Chondrocyte (in vitro differentiated cells): ENCODE measurements around the gene BLOC1S6. TPM values are rescaled to one million over a fixed set of nuclear protein-coding genes. Genes with fewer than 3 reads are reported as not detected.
"Not testable (repeated sequence)": the region's sequence is repeated elsewhere in the genome, so short reads cannot be mapped to it uniquely, and the experiment has no call there.

Experiments used
- DNase-seq: peaks from one replicate; pipeline ENCODE4 v3.0.0; 2021; ENCODE audit warnings: mixed read lengths, low spot score
- H3K27ac Mint-ChIP-seq: one replicate; pipeline ENCODE4 v1.8.0; 2021; ENCODE audit warnings: mild to moderate bottlenecking, moderate library complexity, mixed read lengths; ENCODE audit not compliant: unreplicated experiment
- H3K27me3 Mint-ChIP-seq: 2 replicates; pipeline ENCODE4 v1.8.0; 2021; ENCODE audit warnings: low read depth, mixed read lengths
- H3K36me3 Mint-ChIP-seq: 2 replicates; pipeline ENCODE4 v1.8.0; 2021; ENCODE audit warnings: low read depth, mixed read lengths
- H3K4me1 Mint-ChIP-seq: 2 replicates; pipeline ENCODE4 v1.8.0; 2021; ENCODE audit warnings: low read depth, mild to moderate bottlenecking, mixed read lengths
- H3K4me3 Mint-ChIP-seq: one replicate; pipeline ENCODE4 v1.8.0; 2021; ENCODE audit warnings: mild to moderate bottlenecking, moderate library complexity, mixed read lengths; ENCODE audit not compliant: unreplicated experiment
- H3K9me3 Mint-ChIP-seq: 2 replicates; pipeline ENCODE4 v1.8.0; 2021; ENCODE audit warnings: low read depth, mixed read lengths
- CTCF ChIP-seq: fragments of 200-600 bp; sonication (generic); IDR thresholded peaks from 2 replicates; pipeline ENCODE4 v1.5.0; 2021; ENCODE audit warnings: antibody characterized with exemption, mild to moderate bottlenecking, moderate library complexity
- total RNA-seq: library from RNA; stranded (reverse); gene quantifications from 3 replicates; pipeline ENCODE4 v1.2.1, GENCODE V29; 2021

Gene BLOC1S6
- total RNA-seq, 1 donor from 2014 or later = 51.4 TPM

- TF ChIP-seq CTCF = no peak
- Mint-ChIP-seq H3K27me3 (no peaks in the 10 kb centered on the region), H3K9me3 (peaks cover 3% of the 10 kb centered on the region), H3K4me1 (peaks cover 36% of the 10 kb centered on the region), H3K27ac (no peak overlapping the region), H3K4me3 (no peak overlapping the region), H3K36me3 (no peaks in the 10 kb centered on the region)
- no peak for DNase-seq
Measured at GRCh38 chr15:45647828-45648227, 60.6 kb downstream of the BLOC1S6 start.

- Mint-ChIP-seq H3K27ac (peak overlapping the region; percentile 49), H3K9me3 (peaks cover 3% of the 10 kb centered on the region), H3K4me1 (peaks cover 32% of the 10 kb centered on the region), H3K27me3 (no peaks in the 10 kb centered on the region), H3K4me3 (no peak overlapping the region), H3K36me3 (no peaks in the 10 kb centered on the region)
- TF ChIP-seq CTCF = no peak
- no peak for DNase-seq
Measured at GRCh38 chr15:45648521-45649200, 61.5 kb downstream of the BLOC1S6 start.

DNA sequence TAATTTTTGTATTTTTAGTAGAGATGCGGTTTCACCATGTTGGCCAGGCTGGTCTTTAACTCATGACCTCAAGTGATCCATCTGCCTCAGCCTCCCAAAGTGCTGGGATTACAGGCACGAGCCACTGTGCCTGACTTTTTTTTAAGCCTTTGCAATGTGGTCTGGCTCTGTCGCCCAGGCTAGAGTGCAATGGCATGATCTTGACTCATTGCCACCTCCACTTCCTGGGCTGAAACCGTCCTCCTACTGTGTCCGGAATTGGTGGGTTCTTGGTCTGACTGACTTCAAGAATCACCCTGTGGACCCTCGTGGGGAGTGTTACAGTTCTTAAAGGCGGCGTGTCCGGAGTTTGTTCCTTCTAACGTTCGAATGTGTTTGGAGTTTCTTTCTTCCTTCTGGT is 62.8 kb downstream of the BLOC1S6 start:
- H3K4me3 Mint-ChIP-seq, H3K36me3 Mint-ChIP-seq, DNase-seq, H3K27me3 Mint-ChIP-seq, H3K9me3 Mint-ChIP-seq, H3K27ac Mint-ChIP-seq: not testable (repeated sequence)
- peaks cover 27% of the 10 kb centered on the region for H3K4me1 Mint-ChIP-seq

DNA sequence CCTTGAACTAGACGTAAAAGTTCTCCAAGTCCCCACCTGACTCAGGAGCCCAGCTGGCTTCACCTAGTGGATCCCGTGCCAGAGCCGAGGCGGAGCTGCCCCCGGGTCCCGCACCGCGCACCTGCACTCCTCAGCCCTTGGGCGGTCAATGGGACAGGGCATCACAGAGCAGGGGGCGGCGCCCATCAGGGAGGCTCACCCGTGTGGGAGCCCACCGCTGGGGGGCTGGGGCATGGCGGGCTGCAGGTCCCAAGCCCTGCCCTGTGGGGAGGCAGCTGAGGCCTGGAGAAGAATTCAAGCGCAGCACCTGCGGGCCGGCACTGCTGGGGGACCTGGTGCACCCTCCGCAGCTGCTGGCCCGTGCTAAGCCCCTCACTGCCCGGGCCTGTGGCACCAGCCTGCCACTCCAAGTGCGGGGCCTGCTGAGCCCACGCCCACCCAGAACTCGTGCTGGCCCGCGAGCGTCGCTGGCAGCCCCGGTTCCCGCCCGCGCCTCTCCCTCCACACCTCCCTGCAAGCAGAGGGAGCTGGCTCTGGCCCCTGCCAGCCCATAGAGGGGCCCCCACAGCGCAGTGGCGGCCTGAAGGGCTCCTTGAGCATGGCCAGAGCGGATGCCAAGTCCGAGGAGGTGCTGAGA is 63.8 kb downstream of the BLOC1S6 start:
- Mint-ChIP-seq H3K27ac (no peak overlapping the region), H3K36me3 (peaks cover 1% of the 10 kb centered on the region), H3K9me3 (peaks cover 3% of the 10 kb centered on the region), H3K27me3 (no peaks in the 10 kb centered on the region), H3K4me3 (no peak overlapping the region), H3K4me1 (peaks cover 17% of the 10 kb centered on the region)
- TF ChIP-seq CTCF = no peak
- peak; percentile 93 for DNase-seq

DNA sequence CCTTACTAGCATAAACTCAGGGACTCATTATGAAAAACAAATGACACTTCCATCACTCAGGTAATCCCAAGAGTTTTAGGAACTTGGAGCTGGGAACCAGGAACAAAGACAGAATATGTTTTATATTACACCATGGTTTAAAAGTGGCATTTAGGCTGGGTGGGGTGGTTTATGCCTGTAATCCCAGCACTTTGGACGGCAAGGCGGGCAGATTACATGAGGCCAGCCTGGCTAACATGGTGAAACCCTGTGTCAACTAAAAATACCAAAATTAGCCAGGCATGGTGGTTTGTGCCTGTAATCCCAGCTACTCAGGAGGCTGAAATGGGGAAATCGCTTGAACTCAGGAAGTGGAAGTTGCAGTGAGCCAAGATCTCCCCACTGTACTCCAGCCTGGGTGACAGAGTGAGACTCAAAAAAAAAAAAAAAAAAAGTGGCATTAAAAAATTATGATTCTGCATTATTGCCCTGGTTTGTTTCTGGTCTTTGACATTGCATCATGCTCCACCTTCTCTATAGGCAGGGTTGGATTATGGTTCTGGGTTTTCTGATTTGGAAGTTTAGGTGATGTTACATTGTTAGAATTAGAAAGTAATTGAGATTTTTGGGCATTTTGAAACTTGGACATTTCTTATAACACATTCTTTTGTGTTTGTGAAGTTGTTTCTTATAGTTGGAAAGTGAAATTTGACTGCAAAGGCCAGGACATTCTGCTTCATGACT is 66.7 kb downstream of the BLOC1S6 start:
- no peak for TF ChIP-seq CTCF
- Mint-ChIP-seq H3K36me3 (peaks cover 1% of the 10 kb centered on the region), H3K27ac (no peak overlapping the region), H3K4me1 (peaks cover 3% of the 10 kb centered on the region), H3K4me3 (no peak overlapping the region), H3K9me3 (peaks cover 3% of the 10 kb centered on the region), H3K27me3 (no peaks in the 10 kb centered on the region)
- DNase-seq = no peak
